ENCODE data around the gene PRMT3.
"Not testable (repeated sequence)": the region's sequence is repeated elsewhere in the genome, so short reads cannot be mapped to it uniquely, and the experiment has no call there.

The PRMT3 gene

DNA sequence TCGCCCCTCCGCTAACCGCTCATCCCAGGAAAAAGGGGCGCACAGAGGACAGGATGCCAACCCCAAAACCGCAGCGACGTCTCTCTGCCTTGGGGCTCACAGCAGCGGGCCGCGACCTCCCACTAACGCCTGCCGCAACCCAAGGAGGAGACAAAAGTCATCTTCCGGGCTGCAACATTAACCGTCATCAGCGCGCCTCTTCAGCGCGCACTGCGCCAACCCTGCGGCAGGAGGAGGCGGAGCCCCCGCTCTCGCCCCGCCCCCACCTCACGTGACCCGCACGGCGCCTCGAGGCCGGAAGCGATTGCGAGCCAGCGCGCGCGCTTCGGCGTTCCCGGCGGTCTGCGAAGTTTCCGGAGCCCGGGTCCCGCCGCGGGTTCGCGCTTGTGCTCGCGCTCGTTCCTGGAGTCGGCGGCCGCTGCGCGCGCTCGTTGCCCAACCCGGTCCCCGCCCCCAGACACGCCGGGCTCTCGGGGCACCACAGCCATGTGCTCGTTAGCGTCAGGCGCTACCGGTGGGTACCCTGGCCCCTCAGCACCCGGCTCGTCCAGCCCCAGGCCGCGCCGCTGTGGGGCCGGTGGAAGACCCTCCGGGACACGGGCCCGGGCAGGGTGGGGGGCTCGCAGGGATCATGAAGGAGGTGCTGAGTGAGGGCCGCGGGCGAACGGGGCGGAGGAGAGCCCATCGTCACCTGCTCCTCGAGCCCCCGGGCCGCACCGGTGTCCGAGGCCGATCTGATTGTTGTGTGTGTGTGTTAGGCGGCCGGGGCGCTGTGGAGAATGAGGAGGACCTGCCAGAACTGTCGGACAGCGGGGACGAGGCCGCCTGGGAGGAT, at the start of gene PRMT3:
TSS of gene PRMT3 (plus strand) at position 456 of the 835 bp plus-strand sequence. CDS start at position 487, 31 bp downstream.
- DNase-seq (ENCODE audit: low read depth), result peak; percentile 96

DNA sequence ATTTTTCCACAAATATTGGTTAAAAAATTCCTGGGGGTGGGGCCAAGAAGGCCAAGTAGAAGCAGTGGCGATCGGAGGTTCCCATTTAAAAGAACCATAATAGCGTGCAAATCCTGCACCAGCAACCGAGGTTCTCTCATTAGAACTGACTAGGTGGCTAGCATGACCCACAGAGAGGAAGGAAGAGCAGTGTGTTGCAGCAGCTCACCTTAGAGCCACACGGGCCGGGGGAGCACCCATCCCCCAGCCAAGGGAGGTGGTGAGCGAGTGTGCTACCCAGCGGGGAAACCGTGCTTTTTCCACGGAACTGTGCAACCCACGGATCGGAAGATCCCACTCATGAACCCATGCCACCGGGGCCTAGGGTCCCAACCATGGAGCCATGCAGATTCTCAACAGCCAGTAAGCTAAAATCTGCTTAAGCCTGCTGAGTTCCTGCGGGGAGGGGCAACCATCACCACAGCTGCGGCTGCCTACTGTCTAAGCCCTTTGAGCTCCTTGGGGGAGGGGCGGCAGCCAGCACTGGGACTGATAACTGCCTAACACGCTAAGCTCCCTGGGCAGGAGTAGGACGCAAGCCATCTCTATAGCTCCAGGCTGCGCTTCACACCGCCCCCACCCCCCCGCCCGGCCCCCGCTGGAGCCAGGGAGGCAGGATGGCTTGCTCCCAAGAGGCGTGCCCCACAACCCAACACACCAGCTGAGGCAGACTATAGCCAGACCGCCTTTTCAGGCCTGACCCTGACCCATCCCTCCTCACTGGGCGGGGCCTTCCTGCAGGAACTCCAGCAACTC, 45.0 kb upstream of the PRMT3 start:
- no peak for DNase-seq (ENCODE audit: low read depth)

DNA sequence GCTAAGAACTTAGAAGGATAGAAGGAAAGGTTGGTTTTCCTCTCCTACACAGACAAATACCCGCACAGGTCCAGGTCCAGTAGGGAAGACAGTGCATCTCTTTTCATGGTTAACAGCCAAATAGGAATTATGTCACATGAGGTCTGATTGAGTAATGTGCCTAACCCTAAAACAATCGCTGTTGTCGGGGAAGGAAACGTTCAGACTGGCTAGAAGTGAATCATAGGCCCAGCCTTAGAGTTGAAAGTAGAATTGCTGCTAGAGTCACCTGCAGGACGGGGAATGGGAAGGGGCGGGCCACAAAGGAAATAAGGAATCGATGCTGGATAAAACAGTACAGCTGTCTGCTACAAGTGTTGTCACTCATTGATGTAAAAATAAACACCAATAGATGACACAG, 36.4 kb upstream of the PRMT3 start:
- no peak for DNase-seq (ENCODE audit: low read depth)

DNA sequence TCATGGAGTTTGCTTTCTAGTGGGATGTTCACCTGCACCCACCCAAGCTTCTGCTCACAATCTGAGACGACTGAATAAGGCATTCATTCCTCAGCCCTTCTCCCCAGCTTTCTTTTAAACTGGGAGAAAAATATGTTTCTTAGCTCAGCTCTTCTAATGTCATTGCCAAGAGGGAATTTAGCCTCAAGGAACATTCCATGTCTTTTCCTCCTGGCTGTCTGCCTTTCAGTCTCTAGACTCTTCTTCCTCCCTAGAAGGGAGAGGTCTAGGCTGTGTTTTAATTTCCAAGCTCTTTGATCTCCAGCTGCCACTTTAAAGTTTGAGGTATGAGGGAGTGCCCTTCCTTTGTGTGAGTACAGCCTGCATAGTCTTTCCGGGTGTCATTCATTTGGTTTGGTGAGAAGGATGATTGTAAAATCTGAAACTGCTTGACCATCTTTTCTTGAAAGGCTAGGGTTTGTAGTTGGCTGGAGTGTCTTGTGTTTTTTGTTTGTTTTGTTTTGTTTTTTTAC, 35.7 kb upstream of the PRMT3 start:
- no peak for DNase-seq (ENCODE audit: low read depth)

DNA sequence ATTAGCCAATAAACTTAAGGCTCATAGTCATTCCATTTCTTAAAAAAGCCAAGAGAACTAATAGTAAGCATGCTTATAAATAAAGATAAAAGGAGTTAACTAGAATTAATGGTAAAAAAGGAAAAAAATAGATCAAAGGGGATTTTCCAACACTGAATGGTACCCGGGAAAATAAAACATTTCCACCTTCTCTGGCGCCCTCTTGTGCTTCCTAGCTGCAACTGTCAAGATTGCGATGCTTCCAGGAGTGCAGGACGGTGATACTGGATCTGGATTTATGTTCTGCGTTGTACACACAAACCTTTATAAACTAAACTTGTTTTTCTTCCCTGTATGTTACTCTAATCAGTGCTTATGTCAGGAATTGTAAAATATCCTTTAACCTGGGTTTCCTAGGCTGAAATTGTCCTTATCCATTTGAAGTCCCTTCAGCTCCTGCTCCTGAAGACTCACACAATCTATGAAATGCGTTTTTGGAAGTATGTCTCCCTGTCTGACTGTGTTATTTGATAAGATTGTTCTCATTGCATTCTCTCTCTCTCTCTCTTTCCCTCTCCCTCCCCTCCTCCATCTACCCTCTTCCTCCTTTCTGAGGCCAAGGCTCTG, 33.6 kb upstream of the PRMT3 start:
- peak; percentile 50 for DNase-seq (ENCODE audit: low read depth)

DNA sequence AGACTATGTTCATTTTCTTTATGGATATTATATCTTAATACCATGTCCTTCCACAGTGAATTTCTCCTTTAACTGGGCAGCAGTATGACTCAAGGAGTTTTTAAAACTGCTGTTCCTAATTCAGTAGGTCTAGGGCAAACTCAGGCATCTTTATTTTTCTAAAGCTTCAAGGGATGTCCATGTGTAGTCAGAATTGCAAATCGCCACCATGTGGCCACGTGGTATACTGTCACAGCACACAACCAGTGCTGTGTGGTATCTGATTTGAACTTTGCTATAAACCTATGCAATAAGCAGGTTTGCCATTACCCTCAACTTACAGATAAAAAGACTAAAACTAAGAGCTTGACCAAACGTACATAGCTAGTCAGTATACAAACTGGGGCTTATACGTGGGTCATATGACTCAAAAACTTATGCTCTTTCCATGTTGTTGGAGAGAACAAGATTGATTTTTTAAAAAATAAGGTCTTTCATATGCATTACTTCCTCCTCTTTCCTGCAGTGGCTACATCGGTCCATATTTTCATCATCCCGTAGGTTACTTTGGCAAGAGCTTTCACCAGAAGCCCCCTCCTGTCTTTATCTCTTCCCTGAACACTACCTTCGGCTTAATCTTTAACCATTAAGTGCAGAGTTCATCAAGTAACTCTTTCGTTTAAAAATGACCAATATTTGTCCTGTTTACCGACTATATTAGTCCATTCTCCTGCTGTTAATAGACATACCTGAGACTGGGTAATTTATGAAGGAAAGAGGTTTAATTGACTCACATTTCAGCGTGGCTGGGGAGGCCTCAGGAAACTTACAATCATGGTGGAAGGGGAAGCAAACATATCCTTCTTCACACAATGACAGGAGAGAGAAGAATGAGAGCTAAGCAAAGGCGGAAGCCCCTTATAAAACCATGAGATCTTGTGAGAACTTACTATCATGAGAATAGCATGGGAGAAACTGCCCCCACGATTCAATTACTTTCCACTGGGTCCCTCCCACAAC, 32.0 kb upstream of the PRMT3 start:
- peak; percentile 41 for DNase-seq (ENCODE audit: low read depth)

DNA sequence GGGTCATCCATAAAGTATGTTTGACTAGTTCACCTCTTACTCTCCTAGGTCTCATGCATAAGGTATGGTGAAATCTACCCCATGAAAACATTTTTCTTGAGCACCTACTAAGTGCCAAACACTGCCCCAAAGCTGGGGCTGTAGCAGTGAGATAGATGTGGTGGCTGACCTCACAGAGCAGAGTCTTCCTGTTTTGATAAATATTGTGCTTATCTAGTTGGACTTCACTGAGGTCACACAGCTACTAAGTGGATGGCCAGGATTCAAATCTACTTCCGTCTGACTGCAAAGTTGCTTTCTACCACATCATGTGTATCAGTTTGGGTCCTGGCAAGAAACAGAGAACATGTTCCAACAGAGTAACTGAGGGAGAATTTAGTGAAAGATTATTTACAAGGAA, 30.4 kb upstream of the PRMT3 start:
- no peak for DNase-seq (ENCODE audit: low read depth)

DNA sequence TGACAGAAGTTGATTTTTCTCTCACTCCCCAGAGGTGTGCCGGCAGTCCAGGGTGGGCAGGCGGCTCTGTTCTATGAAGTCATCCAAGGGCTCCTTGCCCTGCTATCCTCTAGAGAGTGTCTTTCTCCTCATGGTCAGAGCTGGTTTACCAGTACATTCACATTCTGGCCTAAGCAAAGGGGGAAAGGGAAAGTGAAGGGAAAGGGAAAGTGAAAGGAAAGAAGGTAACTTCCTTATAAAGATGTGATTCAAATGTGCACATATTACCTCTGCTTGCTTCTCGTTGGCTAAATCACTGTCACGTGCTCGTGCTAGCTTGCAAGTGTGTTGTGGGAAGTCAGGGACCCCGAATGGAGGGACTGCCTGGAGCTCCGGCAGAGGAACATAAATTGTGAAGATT, 26.9 kb upstream of the PRMT3 start:
- peak; percentile 63 for DNase-seq (ENCODE audit: low read depth)

DNA sequence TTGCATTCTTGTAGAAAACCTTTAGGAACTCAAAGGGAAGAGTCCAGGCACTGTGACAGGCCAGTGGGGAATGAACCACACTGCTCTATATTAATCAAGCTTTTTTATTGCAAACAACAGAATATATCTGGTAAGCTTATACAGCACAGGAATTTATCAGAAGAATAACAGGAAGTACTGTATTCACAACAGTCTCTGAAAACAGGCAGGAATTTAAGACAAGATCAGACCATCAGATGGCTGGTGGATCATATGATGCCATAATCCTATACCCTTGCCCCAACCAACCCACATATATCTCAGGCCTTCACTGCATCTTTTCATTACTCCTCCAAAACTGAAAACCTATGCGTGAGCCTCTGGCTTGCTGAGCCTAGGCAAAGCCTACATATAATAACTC, 25.0 kb upstream of the PRMT3 start:
- DNase-seq (ENCODE audit: low read depth), result peak; percentile 20

DNA sequence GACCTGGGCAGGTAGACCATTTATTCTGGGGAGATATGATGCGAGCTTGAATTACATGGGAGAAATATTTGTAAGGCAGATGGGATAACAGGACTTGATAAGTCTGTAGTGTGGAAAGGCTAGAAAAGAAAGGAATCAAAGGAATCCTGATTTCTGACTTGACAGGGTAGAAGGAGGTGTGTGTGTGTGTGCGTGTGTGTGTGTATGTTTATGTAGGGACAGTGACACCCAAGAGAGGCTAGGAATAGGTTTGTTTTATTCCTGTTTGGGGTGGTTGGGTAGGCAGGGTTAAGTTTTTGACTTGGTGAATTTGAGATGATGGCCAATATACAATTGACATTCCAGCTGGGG, 24.4 kb upstream of the PRMT3 start:
- no peak for DNase-seq (ENCODE audit: low read depth)

DNA sequence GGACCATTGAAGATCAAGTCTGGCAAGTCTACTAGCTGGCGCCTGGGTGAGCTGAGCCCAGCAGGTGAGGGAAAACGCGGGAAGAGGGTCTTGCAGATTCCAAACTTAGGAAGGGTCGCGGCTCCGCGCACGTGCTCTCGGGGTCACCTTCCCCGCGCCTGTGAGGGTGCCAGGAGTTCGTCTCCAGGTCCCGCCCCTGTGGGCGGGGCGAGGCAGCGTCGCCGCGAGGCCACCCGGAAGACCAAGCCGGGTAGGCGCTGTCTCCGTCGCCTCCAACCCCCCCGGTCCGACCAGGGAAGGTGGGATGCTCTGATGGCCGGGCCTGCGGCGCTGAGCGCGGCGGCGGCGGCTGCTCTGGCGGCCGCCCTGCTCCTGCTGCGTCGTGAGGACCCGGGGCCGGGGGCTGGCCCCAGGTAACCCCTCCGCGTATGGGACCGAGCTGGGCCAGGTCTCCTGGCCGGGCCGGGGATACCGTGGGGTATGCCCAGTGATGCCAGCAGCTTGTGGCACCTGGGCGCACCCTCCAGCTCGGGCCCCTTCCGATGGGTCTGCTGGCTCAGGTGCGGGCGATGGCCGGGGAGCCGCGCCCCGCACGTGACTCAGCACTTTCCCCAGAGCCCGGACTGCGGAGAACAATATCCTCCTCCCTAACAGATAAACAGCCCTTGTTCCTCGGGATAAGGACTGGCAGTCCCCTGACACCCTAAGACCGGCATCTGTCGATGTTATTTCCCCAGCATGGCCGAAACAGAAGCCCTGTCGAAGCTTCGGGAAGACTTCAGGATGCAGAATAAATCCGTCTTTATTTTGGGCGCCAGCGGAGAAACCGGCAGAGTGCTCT, 23.8 kb upstream of the PRMT3 start, which contains the start of gene HTATIP2:
TSS of gene HTATIP2 (plus strand) at position 215 of the 841 bp plus-strand sequence. CDS start at position 739, 524 bp downstream.
- peak; percentile 61 for DNase-seq (ENCODE audit: low read depth)

DNA sequence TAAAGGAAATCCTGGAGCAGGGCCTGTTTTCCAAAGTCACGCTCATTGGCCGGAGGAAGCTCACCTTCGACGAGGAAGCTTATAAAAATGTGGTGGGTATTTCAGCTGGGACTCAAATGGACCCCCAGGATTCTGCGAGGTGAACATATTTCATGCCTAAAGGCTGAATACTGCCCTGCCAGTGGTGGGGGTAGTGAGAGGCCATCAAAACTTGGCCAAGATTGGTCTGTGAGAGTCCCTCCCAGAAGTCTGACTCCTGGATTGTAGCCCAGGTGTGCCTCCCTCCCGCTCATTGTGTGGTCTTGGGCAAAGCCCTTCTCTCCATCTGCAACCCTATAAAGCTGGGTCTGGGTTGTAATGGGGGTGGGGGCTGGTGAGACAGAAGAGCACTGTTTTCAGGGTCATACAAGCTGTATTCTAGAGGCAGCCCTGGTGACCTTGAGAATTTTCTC, 23.1 kb upstream of the PRMT3 start:
- DNase-seq (ENCODE audit: low read depth), result no peak

DNA sequence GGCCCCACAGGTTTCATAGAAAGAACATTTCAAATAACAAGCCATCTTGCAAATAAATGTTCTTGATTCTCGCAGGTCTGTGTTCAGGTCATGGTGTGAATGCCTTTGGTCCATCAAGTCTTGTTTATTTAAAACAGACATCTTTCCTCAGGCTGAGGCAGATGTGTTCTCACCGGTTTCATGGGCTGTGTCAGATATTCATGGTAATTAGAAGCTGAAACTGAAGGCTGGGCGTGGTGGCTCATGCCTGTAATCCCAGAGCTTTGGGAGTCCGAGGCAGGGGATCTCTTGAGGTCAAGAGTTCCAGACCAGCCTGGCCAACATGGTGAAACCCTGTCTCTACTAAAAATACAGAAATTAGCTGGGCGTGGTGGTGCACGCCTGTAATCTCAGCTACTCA, 22.1 kb upstream of the PRMT3 start:
- DNase-seq (ENCODE audit: low read depth), result not testable (repeated sequence)

DNA sequence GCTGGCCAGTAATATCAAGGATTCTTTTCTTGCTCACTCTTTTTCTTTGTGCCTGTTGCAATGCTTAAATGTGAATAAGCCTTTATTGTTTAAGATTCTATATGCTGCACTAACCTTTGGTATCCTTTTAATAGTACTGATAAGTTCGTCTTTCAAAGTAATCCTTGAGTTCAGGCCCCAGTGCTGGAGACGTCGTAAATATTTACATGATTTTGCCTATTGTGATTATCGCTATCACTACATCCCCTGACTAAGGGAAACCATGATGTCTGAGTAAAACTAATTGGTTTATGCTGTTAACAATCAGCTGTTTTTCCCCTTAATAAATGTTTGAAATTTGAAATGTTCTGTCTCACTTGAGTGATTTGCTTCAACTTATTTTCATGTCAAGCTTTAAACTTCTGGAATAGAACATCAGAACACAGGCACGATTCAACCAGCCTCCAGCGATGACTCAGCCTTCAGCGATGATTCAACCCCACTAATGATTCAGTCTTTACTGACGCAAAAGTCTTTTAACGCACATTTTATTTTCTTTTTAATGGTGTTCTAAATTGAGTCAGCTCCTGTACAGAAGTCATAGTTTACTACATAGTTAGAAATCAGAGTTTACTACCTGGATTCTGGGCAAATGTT, 20.1 kb upstream of the PRMT3 start:
- peak; percentile 91 for DNase-seq (ENCODE audit: low read depth)

DNA sequence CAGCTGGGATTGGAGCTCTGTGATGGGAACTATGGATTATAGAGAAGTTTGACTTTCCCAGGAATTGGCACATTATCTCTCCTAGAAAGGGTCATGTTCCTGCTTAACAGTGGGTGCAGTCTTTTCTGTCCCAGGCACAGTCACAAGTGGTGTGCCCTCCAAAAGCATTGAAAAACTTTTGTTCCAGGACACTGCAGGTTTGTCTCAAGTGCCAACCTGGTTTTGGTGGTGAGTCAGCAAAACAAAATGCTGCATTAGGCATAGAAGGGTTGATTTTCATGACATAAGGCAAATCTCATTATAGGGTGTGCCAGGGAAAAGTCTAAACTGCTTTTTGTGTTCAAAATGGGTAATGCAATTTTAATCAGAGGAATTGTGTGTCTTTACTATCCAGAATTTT, 19.1 kb upstream of the PRMT3 start:
- no peak for DNase-seq (ENCODE audit: low read depth)

DNA sequence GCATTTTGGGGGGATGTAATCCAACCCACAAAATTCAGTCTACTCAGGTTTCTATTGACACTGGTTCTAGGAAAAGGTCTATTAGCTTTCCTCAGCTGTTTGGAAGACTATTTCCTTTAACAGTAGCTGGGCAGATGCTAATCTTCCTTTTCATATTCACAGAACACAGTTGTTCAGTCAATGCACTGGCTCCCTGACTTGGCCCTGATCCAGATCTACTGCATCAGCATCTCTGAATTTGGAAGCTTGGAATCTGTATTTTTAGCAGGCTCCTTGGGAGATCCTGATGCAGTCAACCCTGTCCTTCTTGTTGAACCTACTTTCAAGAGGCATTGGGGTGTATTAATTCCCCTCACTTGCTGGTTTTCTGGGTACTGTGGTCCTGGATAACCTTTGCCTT, 17.7 kb upstream of the PRMT3 start:
- DNase-seq (ENCODE audit: low read depth), result no peak

DNA sequence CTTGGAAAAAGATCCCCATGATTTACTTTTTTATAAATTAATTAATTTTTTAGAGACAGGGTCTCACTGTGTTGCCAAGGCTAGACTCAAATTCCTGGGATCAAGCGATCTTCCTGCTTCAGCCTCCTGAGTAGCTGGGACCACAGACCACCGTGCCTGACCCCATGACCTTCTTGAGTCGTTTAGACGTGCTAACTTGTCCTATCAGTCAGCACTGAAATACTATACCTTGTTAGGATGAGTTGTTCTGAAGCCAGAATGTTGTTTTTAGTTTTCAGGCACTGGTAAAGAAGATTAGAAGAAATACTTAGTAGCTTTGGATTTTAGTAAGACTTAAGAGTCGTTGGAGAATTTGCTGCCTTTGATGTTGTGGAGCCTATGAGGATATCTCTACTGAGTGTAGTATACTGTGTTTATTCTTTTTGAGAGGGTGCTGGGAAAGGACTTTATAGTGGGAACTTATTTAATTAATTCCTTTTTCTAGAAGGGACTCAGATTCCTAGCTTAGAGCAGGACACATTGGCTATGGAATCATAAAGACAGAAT, 15.4 kb upstream of the PRMT3 start:
- DNase-seq (ENCODE audit: low read depth), result no peak

DNA sequence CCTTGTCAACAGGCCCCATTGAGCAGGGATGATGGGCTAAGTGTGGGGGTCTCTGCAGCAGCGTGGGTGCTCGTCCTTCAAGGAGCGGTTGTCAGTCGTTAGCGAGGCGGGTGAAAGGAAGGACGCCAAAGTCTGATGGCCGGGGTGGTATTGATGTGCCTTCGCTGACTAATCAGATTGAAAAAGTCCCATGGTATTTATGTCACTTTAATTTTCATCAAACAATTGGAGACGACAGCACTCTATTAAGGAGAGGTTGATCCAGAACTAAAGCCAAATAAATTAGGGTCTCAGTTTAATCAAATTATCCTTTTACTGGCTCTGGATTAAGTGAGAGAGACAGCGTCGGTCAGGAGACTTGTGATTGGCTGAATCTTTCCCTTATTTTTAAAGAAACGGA, 14.4 kb upstream of the PRMT3 start:
- DNase-seq (ENCODE audit: low read depth), result no peak

DNA sequence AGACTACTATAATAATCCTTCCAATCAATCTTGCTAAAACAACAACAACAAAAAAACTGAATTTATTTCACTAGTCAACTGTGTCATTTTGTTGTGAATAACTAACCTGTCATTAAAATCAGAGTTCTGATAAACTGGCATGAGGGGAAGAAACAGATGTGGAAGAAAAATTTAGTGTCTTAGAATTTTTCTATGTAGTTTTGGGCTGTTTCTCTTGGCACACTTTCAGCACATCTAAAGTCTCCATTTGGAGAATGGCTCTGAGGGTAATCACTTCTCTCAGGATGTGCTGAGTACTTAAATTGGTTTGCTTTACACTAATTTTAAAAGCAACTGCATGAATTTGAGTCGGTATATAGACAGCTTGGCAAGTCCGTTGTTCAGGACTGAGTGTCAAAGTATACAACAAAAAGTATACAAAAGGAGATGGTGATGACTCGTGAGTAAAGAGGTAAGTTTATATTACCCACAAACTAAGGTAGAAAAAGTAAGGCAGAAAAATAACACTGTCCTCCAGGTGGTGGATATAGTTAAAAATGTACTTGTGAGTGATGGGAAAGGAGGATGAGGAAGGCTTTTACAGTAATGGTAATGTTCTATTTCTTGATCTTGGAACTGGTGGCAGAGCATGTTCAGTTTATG, 13.8 kb upstream of the PRMT3 start:
- no peak for DNase-seq (ENCODE audit: low read depth)

Measured in iris pigment epithelial cell (primary cell).